Lower leg skin (tissue), 4 donors: Measurements from ENCODE around the gene UBQLN1. TPM values are rescaled to one million over a fixed set of nuclear protein-coding genes. Genes with fewer than 3 reads are reported as not detected.
"Not testable (repeated sequence)": the region's sequence is repeated elsewhere in the genome, so short reads cannot be mapped to it uniquely, and the experiment has no call there.

Source experiments
- DNase-seq, 2 donors: peaks; one replicate each; pipeline ENCODE4 v3.0.0-alpha.2; 2019; ENCODE audit warnings: low spot score in 2 of 2
- H3K4me3 ChIP-seq: fragments of 200-600 bp; sonication (generic); 2 replicates; pipeline ENCODE4 v1.5.1; 2017; ENCODE audit warnings: mild to moderate bottlenecking, low read depth; ENCODE audit not compliant: poor library complexity, severe bottlenecking
- CTCF ChIP-seq, 3 donors: fragments of 450-650 bp; IDR thresholded peaks; one replicate each; pipeline ENCODE4 v1.5.1; 2016; ENCODE audit warnings: antibody characterized with exemption in 3 of 3, mild to moderate bottlenecking in 3 of 3, moderate library complexity in 2 of 3
- POLR2A ChIP-seq, 2 donors: fragments of 450-650 bp; IDR thresholded peaks; one replicate each; pipeline ENCODE4 v1.6.1; 2016 to 2017; ENCODE audit warnings: antibody characterized with exemption in 2 of 2, mild to moderate bottlenecking in 1 of 2, moderate library complexity in 1 of 2
- WGBS, 2 donors: methylation state at CpG; one replicate each; pipeline ENCODE4 v1.1.5; 2018; 5-methylcytosine and 5-hydroxymethylcytosine counted together
- intact Hi-C: fragments of 100-400 bp; cut with DNase I; formaldehyde crosslinking; loops from one replicate; pipeline ENCODE4 v1.15.0; 2023; ENCODE audit warnings: low total_unique reads
- total RNA-seq, 4 donors: library from RNA; depleted of rRNA; stranded (reverse); fragments of >200 nt; gene quantifications; one replicate each; pipeline ENCODE4 v1.1.0, GENCODE V29; 2016

The UBQLN1 gene
- total RNA-seq, 4 donors from 2014 or later = 92.7 to 120 (median 101) TPM

GRCh38 chr9:83617299-83617698 is 90.5 kb downstream of the UBQLN1 start:
- 86 to 97% methylated on average over 1 of the region's 1 CpG for WGBS, 2 donors
- no peak for TF ChIP-seq CTCF (IDR thresholded peaks at IDR 0.05)
- TF ChIP-seq POLR2A (IDR thresholded peaks at IDR 0.05) = no peak
- no peak overlapping the region for H3K4me3 ChIP-seq
- DNase-seq = no peak
- intact Hi-C loops = no loop called here

DNA sequence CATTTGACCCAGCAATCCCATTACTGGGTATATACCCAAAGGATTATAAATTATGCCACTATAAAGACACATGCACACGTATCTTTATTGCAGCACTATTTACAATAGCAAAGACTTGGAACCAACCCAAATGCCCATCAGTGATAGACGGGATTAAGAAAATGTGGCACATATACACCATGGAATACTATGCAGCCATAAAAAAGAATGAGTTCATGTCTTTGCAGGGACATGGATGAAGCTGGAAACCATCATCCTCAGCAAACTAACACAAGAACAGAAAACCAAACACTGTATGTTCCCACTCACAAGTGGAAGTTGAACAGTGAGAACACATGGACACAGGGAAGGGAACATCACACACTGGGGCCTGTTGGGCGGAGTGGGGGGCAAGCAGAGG is 94.5 kb downstream of the UBQLN1 start:
- H3K4me3 ChIP-seq, DNase-seq, intact Hi-C loops: not testable (repeated sequence)
- WGBS, 2 donors = 80 to 86% methylated on average over 3 of the region's 3 CpGs

Other genes starting within 250 kb of the UBQLN1 start
- gene FRMD3, start 169.6 kb downstream of the UBQLN1 start, total RNA-seq = 1 to 10 TPM; 2.2 to 5.8 (median 4.4) TPM
- 1 to 10 TPM in 2 of 4 donors, under 1 TPM in 2; 0.53 to 5.5 (median 2.2) TPM for gene IDNK, start 84.8 kb downstream of the UBQLN1 start, total RNA-seq
- 1 to 10 TPM; 1.3 to 4.5 (median 2.6) TPM for gene GKAP1, start 109.8 kb upstream of the UBQLN1 start, total RNA-seq
- 1 to 10 TPM; 3.4 to 6.3 (median 5.4) TPM for gene KIF27, start 213.5 kb upstream of the UBQLN1 start, total RNA-seq